ENCODE data around the gene RNASEH2A.

The RNASEH2A gene

GRCh38 chr19:12782424-12783290 lies 23.7 kb upstream of the RNASEH2A start:
- peak in 1 of 2 experiments; percentile 57 for DNase-seq (ENCODE audit: low read depth in 2 of 2)

DNA sequence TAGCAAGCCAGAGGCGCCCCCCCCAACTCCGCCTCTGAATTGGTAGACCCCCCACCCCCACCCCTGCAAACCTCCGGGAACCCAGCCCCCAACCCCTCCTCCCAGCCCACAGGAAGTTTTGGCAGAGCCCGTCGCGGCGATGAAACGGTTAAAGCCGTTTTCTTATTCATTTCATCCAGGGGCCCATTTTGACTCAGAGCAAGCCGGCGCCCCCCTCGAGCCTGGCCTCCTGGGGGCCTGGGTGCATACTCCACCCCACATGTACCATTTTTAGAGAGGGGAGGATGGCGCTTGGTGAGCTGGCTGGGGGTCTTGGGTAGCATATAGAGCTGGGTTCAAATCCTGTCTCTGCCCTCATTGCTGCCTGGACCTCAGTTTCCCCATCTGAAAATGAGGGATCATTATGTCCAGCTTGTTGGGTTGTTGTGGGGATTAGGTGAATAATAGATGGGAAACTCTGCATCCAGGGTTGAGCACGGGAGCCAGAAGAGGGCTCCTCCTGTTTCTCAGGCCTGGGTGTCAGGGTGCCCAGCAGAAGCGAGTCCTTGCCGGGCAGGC lies 23.0 kb upstream of the RNASEH2A start:
- no peak for DNase-seq (ENCODE audit: low read depth in 2 of 2)

GRCh38 chr19:12783849-12784393 lies 22.5 kb upstream of the RNASEH2A start:
- no peak for DNase-seq (ENCODE audit: low read depth in 2 of 2)

DNA sequence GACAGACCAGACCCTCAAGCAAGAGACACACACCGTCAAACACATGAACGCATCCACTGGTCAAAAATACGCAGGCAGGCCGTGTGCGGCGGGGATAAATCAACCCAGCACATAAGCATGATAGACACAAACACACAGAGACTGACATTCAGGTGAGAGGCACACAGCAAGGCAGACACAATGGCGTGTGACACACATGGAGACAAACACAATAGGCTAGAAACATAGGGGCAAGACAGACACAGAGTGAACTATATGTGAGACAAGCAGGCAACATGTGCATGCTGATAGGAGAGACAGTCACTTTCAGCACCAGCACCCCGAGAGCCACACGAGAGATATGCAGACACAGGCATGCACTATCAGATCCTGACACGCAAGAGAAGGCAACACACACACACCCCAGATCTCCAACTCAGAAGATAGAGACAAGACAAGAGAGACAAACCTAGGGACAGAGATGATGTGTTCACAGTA lies 22.0 kb upstream of the RNASEH2A start:
- DNase-seq (ENCODE audit: low read depth in 2 of 2): no peak

GRCh38 chr19:12784871-12785430 lies 21.4 kb upstream of the RNASEH2A start:
- DNase-seq (ENCODE audit: low read depth in 2 of 2): no peak

DNA sequence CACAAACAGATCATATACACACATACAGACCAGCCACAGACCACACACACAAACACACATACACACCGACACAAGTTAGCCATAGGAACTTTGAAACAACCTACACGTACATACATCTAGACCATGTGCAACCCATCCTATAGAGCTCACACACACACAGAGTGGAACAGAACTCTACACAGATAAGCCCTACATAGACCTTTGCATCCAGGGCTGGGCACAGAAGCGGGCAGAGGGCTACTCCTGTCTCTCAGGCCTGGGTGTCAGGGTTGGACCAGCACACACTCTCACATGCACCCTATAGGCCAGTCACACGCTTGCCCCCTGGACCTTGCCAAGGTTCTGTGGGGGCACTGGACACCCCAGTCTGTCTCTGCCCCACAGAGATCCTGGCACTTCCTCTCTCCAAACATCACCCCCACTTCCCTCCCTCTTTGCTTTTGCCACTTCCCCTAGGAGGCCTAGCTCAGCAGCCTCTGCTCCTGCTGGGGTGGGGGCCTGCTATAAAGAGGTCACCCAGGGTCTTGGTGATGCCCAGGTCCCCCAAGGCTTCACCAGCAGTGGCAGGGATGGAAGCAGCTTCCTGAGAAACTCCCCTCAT lies 20.9 kb upstream of the RNASEH2A start:
- DNase-seq (ENCODE audit: low read depth in 2 of 2): no peak

- DNase-seq (ENCODE audit: low read depth in 2 of 2): no peak
Measured at GRCh38 chr19:12786141-12786870, 20.1 kb upstream of the RNASEH2A start.

GRCh38 chr19:12786952-12787351 lies 19.4 kb upstream of the RNASEH2A start:
- DNase-seq (ENCODE audit: low read depth in 2 of 2): no peak

DNA sequence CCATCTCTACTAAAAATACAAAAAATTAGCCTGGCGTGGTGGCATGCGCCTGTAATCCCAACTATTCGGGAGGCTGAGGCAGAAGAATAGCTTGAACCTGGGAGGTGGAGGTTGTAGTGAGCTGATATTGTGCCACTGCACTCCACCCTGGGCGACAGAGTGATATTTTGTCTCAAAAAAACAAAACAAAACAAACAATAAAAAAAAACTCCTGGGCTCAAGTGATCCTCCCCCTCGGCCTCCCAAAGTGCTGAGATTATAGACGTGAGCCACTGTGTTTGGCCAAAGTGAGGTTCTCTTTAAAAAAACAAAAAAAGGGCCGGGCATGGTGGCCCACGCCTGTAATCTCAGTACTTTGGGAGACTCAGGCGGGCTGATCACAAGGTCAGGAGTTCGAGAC lies 18.9 kb upstream of the RNASEH2A start:
- DNase-seq (ENCODE audit: low read depth in 2 of 2): no peak

DNA sequence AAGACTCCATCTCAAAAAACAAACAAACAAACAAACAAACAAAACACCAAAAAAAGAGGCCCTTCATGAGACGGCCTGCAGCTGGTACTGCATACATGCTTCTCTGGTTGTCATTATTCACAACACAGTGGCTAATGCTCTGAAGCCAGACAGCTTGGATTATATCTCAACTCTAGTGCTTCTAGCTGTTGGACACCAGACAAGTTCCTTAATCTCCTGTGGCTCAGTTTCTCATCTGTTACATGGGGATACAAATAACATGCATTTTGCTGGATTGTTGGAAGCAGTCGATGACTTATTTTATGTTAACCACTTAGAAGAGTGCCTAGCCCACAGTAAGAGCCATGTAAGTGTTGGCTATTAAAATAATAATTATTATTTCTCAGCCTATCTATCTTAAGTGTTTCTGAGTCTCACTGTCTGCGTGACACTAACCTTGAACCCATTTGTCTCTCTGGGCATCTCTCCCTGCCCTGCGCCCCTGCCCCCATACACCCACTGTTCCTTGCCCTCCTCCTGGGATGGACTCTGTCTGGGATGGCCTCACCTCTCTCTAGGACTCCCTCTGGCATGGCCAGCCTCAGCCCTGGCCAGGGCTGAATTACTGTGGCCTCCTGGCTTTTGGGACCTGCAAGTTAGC lies 18.2 kb upstream of the RNASEH2A start:
- DNase-seq (ENCODE audit: low read depth in 2 of 2): no peak

- DNase-seq (ENCODE audit: low read depth in 2 of 2): no peak
Measured at GRCh38 chr19:12788682-12789097, 17.7 kb upstream of the RNASEH2A start.

GRCh38 chr19:12789098-12789903 lies 17.1 kb upstream of the RNASEH2A start:
- no peak for DNase-seq (ENCODE audit: low read depth in 2 of 2)

DNA sequence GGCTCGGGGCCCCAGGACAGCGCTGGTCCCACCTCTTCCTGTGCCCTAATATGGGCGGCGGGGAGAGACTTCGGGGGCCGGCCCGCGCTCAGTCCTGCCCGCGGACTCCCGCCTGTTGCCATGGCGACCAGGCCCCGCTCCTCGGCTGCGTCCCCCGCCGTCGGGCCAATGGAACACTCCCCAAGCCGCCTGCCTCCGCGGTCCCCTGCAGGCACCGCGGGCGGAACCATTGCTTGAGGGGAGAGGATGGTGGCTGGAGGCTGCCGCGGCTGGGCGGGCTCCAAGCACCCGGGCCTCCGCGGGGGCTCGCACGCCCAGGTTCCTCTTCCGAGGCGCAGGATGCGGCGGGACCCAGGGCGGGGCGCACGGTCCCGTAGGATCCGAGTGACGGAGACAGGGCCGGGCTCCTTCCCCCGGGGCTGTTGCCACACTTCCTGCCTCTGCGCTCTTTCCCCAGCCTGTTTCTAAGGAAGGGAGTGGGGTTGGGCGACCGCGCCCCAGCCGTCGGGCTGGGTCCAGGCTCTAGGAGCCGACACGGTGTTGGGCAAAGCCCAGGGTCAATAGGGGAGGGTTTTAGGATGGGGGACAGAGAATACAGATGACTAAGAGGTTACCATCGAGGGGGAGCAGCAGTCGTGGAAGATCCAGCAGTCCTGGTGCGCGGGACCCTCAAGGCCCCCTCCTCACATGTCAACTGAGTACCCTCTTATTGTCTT lies 16.3 kb upstream of the RNASEH2A start:
- peak; percentile 95 for DNase-seq (ENCODE audit: low read depth in 2 of 2)

DNA sequence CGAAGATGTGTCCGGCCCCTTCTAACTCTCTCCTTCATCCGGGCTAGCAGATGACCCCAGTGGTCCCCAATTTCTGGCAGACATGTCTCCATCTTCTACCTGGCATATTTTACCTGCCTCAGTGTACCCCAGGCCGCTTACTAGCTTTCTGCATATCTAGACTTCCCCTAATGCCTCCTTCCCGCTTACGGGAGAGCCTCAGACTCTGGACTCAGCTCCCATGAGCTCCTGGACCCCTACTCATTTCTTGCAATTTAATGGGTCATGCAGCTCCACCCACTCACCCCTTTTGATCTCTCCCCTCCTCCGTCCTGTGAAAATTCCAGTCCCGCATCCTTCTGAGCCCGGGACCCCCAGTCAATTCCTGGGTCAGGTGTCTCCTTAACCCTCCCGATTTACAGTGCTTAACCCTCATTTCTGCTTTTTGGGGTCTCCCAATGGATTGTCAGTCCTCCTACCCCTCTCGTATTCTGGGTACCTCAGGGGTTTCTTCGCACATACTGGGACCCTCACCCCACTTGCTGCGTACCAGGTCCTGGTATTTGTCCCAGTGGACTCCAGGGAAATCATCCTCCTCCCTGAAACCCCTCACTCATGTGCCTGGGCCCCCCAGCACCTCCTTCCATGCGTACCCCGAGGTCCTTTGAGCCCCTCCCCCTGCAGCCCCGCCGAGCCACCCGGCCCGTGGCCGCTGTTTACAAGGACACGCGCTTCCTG lies 15.6 kb upstream of the RNASEH2A start:
- no peak for DNase-seq (ENCODE audit: low read depth in 2 of 2)

- peak; percentile 92 to 94 for DNase-seq (ENCODE audit: low read depth in 2 of 2)
Measured at GRCh38 chr19:12791345-12792050, 14.9 kb upstream of the RNASEH2A start, which contains the start of gene JUNB. Gene JUNB (plus strand): TSS chr19:12791486. CDS start chr19:12791772, 286 bp downstream.

DNA sequence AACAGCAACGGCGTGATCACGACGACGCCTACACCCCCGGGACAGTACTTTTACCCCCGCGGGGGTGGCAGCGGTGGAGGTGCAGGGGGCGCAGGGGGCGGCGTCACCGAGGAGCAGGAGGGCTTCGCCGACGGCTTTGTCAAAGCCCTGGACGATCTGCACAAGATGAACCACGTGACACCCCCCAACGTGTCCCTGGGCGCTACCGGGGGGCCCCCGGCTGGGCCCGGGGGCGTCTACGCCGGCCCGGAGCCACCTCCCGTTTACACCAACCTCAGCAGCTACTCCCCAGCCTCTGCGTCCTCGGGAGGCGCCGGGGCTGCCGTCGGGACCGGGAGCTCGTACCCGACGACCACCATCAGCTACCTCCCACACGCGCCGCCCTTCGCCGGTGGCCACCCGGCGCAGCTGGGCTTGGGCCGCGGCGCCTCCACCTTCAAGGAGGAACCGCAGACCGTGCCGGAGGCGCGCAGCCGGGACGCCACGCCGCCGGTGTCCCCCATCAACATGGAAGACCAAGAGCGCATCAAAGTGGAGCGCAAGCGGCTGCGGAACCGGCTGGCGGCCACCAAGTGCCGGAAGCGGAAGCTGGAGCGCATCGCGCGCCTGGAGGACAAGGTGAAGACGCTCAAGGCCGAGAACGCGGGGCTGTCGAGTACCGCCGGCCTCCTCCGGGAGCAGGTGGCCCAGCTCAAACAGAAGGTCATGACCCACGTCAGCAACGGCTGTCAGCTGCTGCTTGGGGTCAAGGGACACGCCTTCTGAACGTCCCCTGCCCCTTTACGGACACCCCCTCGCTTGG lies 14.1 kb upstream of the RNASEH2A start:
- DNase-seq (ENCODE audit: low read depth in 2 of 2): no peak

GRCh38 chr19:12792853-12793289 lies 13.5 kb upstream of the RNASEH2A start:
- no peak for DNase-seq (ENCODE audit: low read depth in 2 of 2)
